ENCODE data around the gene MIXL1. TPM values are rescaled to one million over a fixed set of nuclear protein-coding genes. Genes with fewer than 3 reads are reported as not detected.

MIXL1 gene
- polyA plus RNA-seq, 1 experiment, result 0.07 TPM

DNA sequence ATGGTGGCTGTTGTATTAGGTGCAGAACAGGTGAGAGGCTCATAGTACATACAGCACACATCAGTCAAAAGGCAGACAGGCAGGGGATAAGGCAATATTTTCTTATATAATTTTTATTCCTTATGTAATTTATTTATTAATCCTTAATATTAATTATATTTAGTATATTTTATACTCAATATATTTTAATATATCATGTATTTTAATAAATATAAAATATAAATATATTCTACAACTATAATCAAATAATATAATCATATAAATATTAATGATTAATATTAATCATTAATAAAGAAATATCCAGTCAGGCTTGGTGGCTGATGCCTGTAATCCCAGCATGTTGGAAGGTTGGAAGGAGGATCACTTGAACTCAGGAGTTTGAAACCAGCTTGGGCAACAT, 19.3 kb upstream of the MIXL1 start:
- TF ChIP-seq, protein P1, sequence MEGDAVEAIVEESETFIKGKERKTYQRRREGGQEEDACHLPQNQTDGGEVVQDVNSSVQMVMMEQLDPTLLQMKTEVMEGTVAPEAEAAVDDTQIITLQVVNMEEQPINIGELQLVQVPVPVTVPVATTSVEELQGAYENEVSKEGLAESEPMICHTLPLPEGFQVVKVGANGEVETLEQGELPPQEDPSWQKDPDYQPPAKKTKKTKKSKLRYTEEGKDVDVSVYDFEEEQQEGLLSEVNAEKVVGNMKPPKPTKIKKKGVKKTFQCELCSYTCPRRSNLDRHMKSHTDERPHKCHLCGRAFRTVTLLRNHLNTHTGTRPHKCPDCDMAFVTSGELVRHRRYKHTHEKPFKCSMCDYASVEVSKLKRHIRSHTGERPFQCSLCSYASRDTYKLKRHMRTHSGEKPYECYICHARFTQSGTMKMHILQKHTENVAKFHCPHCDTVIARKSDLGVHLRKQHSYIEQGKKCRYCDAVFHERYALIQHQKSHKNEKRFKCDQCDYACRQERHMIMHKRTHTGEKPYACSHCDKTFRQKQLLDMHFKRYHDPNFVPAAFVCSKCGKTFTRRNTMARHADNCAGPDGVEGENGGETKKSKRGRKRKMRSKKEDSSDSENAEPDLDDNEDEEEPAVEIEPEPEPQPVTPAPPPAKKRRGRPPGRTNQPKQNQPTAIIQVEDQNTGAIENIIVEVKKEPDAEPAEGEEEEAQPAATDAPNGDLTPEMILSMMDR (IDR thresholded peaks at IDR 0.05; ENCODE audit: insufficient read depth, low read depth, low read length), result no peak
- CTCF ChIA-PET, result interaction anchor here (0.8 kb wide), 1 partner anchor 79 kb away, joined by 4 read pairs; no protein-coding TSS in a partner anchor
- H3K4me3 ChIP-seq (ENCODE audit: low read depth, low read length), result no peak overlapping the region

DNA sequence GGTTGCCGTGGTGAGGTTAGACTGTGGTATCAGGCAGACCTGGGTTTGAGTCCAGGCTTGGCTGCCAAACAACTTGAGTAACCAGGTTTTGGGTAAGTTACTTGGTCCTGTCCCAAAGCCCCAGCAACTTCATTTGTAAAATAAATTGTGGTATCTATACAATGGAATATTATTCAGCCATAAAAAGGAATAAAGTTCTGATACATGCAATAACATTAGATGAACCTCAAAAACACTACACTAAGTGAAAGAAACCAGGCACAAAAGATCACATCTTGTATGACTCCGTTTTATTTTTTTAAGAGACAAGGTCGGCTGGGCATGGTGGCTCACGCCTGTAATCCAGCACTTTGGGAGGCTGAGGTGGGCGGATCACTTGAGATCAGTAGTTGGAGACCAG, 16.4 kb upstream of the MIXL1 start:
- H3K36me3 ChIP-seq (ENCODE audit: control insufficient read depth, insufficient read depth, low read length), result no peaks in the 10 kb centered on the region
- ChIA-PET POLR2A (no interaction called here), CTCF (interaction anchor here (1.7 kb wide), 1 partner anchor 11 kb away, joined by 7 read pairs; no protein-coding TSS in a partner anchor)
- no peak overlapping the region for H3K4me3 ChIP-seq (ENCODE audit: low read depth, low read length)
- peaks cover 8% of the 10 kb centered on the region for H3K27me3 ChIP-seq (ENCODE audit: control insufficient read depth, insufficient read depth, low read length)
- TF ChIP-seq, protein P1 (IDR thresholded peaks at IDR 0.05; ENCODE audit: insufficient read depth, low read depth, low read length), result no peak
- no peak for DNase-seq (ENCODE audit: low read depth)

More for the DNA sequence above, 19.3 kb upstream of the MIXL1 start:
- DNase-seq (ENCODE audit: low read depth), result no peak
- POLR2A ChIA-PET, result interaction anchor here (0.6 kb wide), 1 partner anchor 135 kb away, joined by 6 read pairs; no protein-coding TSS in a partner anchor
- peaks cover 5% of the 10 kb centered on the region; the same call in 1 of the 2 replicates for H3K27me3 ChIP-seq (ENCODE audit: control insufficient read depth, insufficient read depth, low read length)
- no peaks in the 10 kb centered on the region for H3K36me3 ChIP-seq (ENCODE audit: control insufficient read depth, insufficient read depth, low read length)

DNA sequence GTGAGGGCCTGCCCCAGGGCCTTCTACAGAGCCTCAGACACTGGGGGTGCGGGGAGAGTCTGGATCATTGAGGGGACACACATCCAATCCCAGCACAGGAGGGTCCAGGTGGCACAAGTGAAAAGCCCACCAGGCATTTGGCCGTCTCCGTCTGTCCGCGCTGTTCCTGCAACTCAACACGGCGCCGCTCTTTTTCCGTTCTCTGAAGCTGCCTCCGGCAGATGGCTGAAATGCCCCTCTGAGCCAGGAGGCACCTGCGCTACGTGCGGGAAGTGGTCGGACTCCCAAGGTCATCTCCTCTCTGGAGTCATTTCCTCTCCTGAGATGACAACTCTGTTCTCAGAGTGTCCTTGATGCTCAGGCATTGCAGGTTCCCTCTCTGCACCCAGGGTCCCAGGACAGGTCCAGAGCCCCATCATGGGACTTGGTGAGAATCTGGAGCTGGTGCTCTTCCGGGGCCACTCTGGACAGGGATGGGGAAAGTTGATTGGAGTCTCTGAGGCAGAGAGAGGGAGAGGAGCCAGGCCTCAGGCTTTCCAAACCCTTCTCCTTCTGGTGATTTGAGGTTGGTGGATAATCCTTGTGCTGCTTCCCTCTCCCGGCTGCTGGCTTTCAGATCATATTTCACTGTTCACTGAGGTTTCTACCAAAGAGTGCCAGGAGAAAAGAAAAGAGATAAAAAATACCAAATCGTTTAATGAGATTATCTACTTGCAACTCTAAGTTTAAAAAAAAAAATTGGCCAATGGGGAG, 14.0 kb upstream of the MIXL1 start:
- TF ChIP-seq, protein P1 (IDR thresholded peaks at IDR 0.05; ENCODE audit: insufficient read depth, low read depth, low read length), result no peak
- H3K27me3 ChIP-seq (ENCODE audit: control insufficient read depth, insufficient read depth, low read length), result peaks cover 8% of the 10 kb centered on the region
- ChIA-PET CTCF (interaction anchor here (1.5 kb wide), 1 partner anchor 84 kb away, joined by 3 read pairs; no protein-coding TSS in a partner anchor), POLR2A (no interaction called here)
- H3K4me3 ChIP-seq (ENCODE audit: low read depth, low read length), result no peak overlapping the region
- no peaks in the 10 kb centered on the region for H3K36me3 ChIP-seq (ENCODE audit: control insufficient read depth, insufficient read depth, low read length)
- no peak for DNase-seq (ENCODE audit: low read depth)

DNA sequence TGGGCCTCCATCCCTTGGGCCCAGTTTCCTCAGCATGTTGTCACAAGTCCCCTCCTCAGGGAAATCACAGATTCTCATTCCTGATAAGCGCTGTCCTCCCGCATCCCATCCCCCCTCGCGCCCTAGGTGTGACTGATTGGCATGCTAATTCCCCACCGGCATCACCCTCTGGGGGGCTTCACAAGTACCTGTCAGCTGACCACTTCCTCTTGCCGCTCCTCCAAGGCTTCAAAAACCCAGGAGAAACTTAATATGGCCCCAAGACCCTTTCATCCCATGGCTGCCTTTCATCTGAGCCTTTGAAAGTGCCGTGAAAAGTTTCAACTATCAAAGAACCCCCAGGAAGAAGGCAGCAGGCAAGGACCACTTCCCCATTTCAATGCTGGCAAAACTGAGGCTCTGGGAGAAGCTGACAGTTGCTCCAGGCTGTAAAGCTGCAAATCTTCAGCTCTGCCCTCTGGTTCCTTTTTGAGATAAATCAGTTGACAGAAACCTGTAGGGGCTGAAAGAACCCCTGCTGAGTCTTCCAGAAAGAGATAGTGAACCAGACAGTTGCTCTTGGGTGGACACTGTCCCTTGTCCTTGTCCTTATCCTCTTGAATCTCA, 12.8 kb upstream of the MIXL1 start:
- ChIA-PET CTCF (interaction anchor here (0.7 to 3.7 kb wide), 3 partner anchors 14 to 85 kb away, joined by 3 to 9 read pairs (median 5); no protein-coding TSS in a partner anchor), POLR2A (interaction anchor here (0.5 kb wide), 1 partner anchor 196 kb away, joined by 5 read pairs; no protein-coding TSS in a partner anchor)
- TF ChIP-seq, protein P1 (IDR thresholded peaks at IDR 0.05; ENCODE audit: insufficient read depth, low read depth, low read length), result no peak
- no peaks in the 10 kb centered on the region for H3K36me3 ChIP-seq (ENCODE audit: control insufficient read depth, insufficient read depth, low read length)
- H3K27me3 ChIP-seq (ENCODE audit: control insufficient read depth, insufficient read depth, low read length), result peaks cover 8% of the 10 kb centered on the region
- H3K4me3 ChIP-seq (ENCODE audit: low read depth, low read length), result no peak overlapping the region
- no peak for DNase-seq (ENCODE audit: low read depth)

Measured in BJ (cell line).